ENCODE results near the gene TEX13D.
"Not testable (repeated sequence)": the region's sequence is repeated elsewhere in the genome, so short reads cannot be mapped to it uniquely, and the experiment has no call there.

TEX13D gene

GRCh38 chrX:124328765-124329164 lies 3.7 kb upstream of the TEX13D start:
- Histone ChIP-seq H3K27me3 (ENCODE audit: control insufficient read depth, low read length) (no peaks in the 10 kb centered on the region), H3K4me1 (ENCODE audit: control insufficient read depth, low read length) (no peaks in the 10 kb centered on the region), H3F3A (ENCODE audit: control insufficient read depth, insufficient read depth) (no peaks in the 10 kb centered on the region), H3K4me2 (ENCODE audit: low read length) (no peak overlapping the region), H3K9me3 (ENCODE audit: control insufficient read depth, insufficient read depth, low read length) (no peaks in the 10 kb centered on the region), H3K27ac (ENCODE audit: low read depth, low read length) (no peak overlapping the region), H3K4me3 (ENCODE audit: low read length) (no peak overlapping the region), H3K9me2 (replicated peaks; ENCODE audit: control insufficient read depth, low read length) (no peaks in the 10 kb centered on the region), H3K36me3 (ENCODE audit: control insufficient read depth, low read length) (no peaks in the 10 kb centered on the region), H4K20me1 (ENCODE audit: control insufficient read depth, insufficient read depth, low read depth, low read length) (no peaks in the 10 kb centered on the region), H3K79me2 (ENCODE audit: control insufficient read depth, low read length) (no peaks in the 10 kb centered on the region)
- no peak for TF ChIP-seq CTCF (IDR thresholded peaks at IDR 0.05; ENCODE audit: low read depth, low read length, poor library complexity, severe bottlenecking)
- TF ChIP-seq EZH2phosphoT487 (IDR thresholded peaks at IDR 0.05; ENCODE audit: borderline replicate concordance, low read length): no peak

- H3K79me2 ChIP-seq (ENCODE audit: control insufficient read depth, low read length): no peaks in the 10 kb centered on the region
- H4K20me1 ChIP-seq (ENCODE audit: control insufficient read depth, insufficient read depth, low read depth, low read length): no peaks in the 10 kb centered on the region
- H3K27ac ChIP-seq (ENCODE audit: low read depth, low read length): no peak overlapping the region
- H3F3A ChIP-seq (ENCODE audit: control insufficient read depth, insufficient read depth): no peaks in the 10 kb centered on the region
- no peaks in the 10 kb centered on the region for H3K36me3 ChIP-seq (ENCODE audit: control insufficient read depth, low read length)
- H3K27me3 ChIP-seq (ENCODE audit: control insufficient read depth, low read length): no peaks in the 10 kb centered on the region
- no peaks in the 10 kb centered on the region for H3K4me1 ChIP-seq (ENCODE audit: control insufficient read depth, low read length)
- no peak overlapping the region for H3K4me3 ChIP-seq (ENCODE audit: low read length)
- H3K4me2 ChIP-seq (ENCODE audit: low read length): no peak overlapping the region
- no peaks in the 10 kb centered on the region for H3K9me3 ChIP-seq (ENCODE audit: control insufficient read depth, insufficient read depth, low read length)
- TF ChIP-seq CTCF (IDR thresholded peaks at IDR 0.05; ENCODE audit: low read depth, low read length, poor library complexity, severe bottlenecking) (no peak), EZH2phosphoT487 (IDR thresholded peaks at IDR 0.05; ENCODE audit: borderline replicate concordance, low read length) (no peak)
- no peaks in the 10 kb centered on the region for H3K9me2 ChIP-seq (replicated peaks; ENCODE audit: control insufficient read depth, low read length)
These were observed 1.4 kb downstream of the TEX13D start for GRCh38 chrX:124333862-124334261.

- not testable (repeated sequence) for H3K9me3 ChIP-seq (ENCODE audit: control insufficient read depth, insufficient read depth, low read length); H3K4me2 ChIP-seq (ENCODE audit: low read length); H3K27ac ChIP-seq (ENCODE audit: low read depth, low read length); H3K4me1 ChIP-seq (ENCODE audit: control insufficient read depth, low read length); H3K79me2 ChIP-seq (ENCODE audit: control insufficient read depth, low read length); H4K20me1 ChIP-seq (ENCODE audit: control insufficient read depth, insufficient read depth, low read depth, low read length); H3F3A ChIP-seq (ENCODE audit: control insufficient read depth, insufficient read depth); H3K4me3 ChIP-seq (ENCODE audit: low read length); H3K27me3 ChIP-seq (ENCODE audit: control insufficient read depth, low read length); H3K36me3 ChIP-seq (ENCODE audit: control insufficient read depth, low read length); H3K9me2 ChIP-seq (replicated peaks; ENCODE audit: control insufficient read depth, low read length)
These were observed 2.1 kb downstream of the TEX13D start for GRCh38 chrX:124334555-124334954.

- H3K4me2 ChIP-seq (ENCODE audit: low read length): no peak overlapping the region
- no peaks in the 10 kb centered on the region for H3K9me2 ChIP-seq (replicated peaks; ENCODE audit: control insufficient read depth, low read length)
- H3F3A ChIP-seq (ENCODE audit: control insufficient read depth, insufficient read depth): no peaks in the 10 kb centered on the region
- no peaks in the 10 kb centered on the region for H3K79me2 ChIP-seq (ENCODE audit: control insufficient read depth, low read length)
- TF ChIP-seq CTCF (IDR thresholded peaks at IDR 0.05; ENCODE audit: low read depth, low read length, poor library complexity, severe bottlenecking): no peak
- TF ChIP-seq EZH2phosphoT487 (IDR thresholded peaks at IDR 0.05; ENCODE audit: borderline replicate concordance, low read length): no peak
- H3K36me3 ChIP-seq (ENCODE audit: control insufficient read depth, low read length): no peaks in the 10 kb centered on the region
- H3K4me3 ChIP-seq (ENCODE audit: low read length): no peak overlapping the region
- H3K27me3 ChIP-seq (ENCODE audit: control insufficient read depth, low read length): no peaks in the 10 kb centered on the region
- no peaks in the 10 kb centered on the region for H4K20me1 ChIP-seq (ENCODE audit: control insufficient read depth, insufficient read depth, low read depth, low read length)
- H3K9me3 ChIP-seq (ENCODE audit: control insufficient read depth, insufficient read depth, low read length): no peaks in the 10 kb centered on the region
- no peaks in the 10 kb centered on the region for H3K4me1 ChIP-seq (ENCODE audit: control insufficient read depth, low read length)
- no peak overlapping the region for H3K27ac ChIP-seq (ENCODE audit: low read depth, low read length)
These were observed 3.1 kb downstream of the TEX13D start for GRCh38 chrX:124335598-124335997.

Data from DOHH2 (cell line).